ENCODE data around the gene CNN1. TPM values are rescaled to one million over a fixed set of nuclear protein-coding genes. Genes with fewer than 3 reads are reported as not detected.

CNN1 gene
- total RNA-seq (2014; rRNA removed; shearing (Covaris generic)) = 28.0 and 34.3 TPM in 2 replicates

GRCh38 chr19:11538232-11539036 is at the start of gene CNN1:
Gene CNN1, plus strand, starts transcription at chr19:11538851. Its CDS starts 77 bp downstream, at chr19:11538928.
- in situ Hi-C loops (cut with HindIII; ENCODE audit: low sequenced_read_pairs) = no loop called here
- peak; percentile 18 for DNase-seq (ENCODE audit: low spot score)

GRCh38 chr19:11489378-11489777 is 49.3 kb upstream of the CNN1 start:
- in situ Hi-C loops (cut with HindIII; ENCODE audit: low sequenced_read_pairs) = no loop called here
- DNase-seq (ENCODE audit: low spot score) = no peak

- DNase-seq (ENCODE audit: low spot score) = peak; percentile 87
- in situ Hi-C loops (cut with HindIII; ENCODE audit: low sequenced_read_pairs) = no loop called here
Observed at GRCh38 chr19:11494634-11495285, 43.9 kb upstream of the CNN1 start.

DNA sequence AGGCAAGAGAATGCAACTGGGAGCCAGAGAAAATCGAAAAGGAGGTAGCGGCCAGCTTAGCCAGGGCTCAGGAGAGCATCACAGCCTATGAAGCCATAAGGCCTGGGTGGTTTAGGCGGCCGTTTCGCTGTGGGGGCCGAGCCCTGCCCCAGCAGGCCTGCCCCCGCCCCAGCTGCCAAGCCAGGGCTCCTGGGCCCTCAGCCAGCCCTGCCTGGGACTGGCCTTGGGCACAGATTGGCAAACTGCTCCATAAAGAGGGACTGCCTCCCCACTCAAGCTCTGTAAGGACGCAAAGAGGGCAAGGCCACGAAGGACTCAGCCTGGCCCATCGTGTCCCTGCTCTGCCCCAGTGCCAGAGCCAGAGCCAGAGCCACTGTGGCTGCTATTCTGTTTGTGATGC is 43.2 kb upstream of the CNN1 start:
- in situ Hi-C loops (cut with HindIII; ENCODE audit: low sequenced_read_pairs) = no loop called here
- DNase-seq (ENCODE audit: low spot score) = peak; percentile 95

- in situ Hi-C loops (cut with HindIII; ENCODE audit: low sequenced_read_pairs) = no loop called here
- DNase-seq (ENCODE audit: low spot score) = no peak
Observed at GRCh38 chr19:11495885-11496284, 42.8 kb upstream of the CNN1 start.

DNA sequence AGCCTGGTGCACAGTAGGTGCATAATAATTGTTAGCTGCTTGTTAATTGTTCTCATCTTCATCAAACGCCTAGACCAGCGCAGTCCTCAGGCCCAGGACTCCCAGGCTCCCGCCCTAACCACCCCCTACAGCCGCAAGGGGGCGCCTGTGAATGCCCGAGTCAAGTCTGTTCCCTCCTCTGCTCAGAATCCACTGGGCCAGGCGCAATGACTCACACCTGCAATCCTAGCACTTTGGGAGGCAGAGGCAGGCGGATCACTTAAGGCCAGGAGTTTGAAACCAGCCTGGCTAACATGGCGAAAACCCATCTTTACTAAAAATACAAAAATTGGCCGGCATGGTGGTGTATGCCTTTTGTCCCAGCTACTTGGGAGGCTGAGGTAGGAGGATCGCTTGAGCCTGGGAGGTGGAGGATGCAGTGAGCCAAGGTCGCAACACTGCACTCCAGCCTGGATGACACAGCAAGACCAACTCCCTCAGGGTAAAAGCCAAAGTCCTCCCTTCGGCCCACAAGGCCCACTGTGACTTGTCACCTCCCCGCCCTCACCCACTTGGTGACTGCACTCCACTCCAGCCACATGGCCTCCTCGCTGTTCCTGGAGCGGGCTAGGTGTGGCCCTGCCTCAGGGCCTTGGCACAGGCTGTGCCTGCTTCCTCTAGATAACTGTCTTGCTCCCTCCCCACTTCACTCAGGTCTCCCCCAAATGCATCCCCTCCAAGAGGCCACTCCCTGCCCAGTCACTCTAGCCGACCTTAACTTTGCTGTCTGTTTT is 42.1 kb upstream of the CNN1 start:
- no peak for DNase-seq (ENCODE audit: low spot score)
- in situ Hi-C loops (cut with HindIII; ENCODE audit: low sequenced_read_pairs) = no loop called here

GRCh38 chr19:11499220-11499726 is 39.4 kb upstream of the CNN1 start:
- in situ Hi-C loops (cut with HindIII; ENCODE audit: low sequenced_read_pairs) = no loop called here
- no peak for DNase-seq (ENCODE audit: low spot score)

GRCh38 chr19:11499890-11500420 is 38.7 kb upstream of the CNN1 start:
- in situ Hi-C loops (cut with HindIII; ENCODE audit: low sequenced_read_pairs) = no loop called here
- no peak for DNase-seq (ENCODE audit: low spot score)

DNA sequence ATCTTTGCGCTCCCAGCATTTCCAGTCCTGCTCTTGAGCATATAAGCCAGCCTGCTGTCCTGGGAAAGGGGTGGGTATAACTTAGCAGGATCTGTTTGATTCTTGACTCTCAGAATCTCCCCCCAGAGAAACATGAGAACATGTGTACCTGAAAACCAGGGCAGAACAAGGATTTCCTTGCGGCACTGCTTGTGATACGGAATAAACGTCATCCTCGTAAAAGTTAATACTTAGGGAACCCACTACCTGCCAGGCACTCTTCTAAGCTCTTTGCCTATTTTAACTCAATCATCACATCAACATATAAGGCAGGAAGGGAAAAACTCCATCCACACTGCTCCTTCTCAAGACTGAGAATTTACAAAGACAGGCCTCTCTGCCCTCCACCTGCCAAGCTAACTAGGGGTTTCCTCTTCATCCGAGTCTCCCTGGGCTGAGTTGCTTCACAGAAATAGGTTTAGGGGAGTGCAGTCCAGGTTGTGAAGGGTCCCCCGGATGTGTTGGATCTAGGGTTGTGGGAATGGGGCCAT is 34.1 kb upstream of the CNN1 start:
- in situ Hi-C loops (cut with HindIII; ENCODE audit: low sequenced_read_pairs) = no loop called here

DNA sequence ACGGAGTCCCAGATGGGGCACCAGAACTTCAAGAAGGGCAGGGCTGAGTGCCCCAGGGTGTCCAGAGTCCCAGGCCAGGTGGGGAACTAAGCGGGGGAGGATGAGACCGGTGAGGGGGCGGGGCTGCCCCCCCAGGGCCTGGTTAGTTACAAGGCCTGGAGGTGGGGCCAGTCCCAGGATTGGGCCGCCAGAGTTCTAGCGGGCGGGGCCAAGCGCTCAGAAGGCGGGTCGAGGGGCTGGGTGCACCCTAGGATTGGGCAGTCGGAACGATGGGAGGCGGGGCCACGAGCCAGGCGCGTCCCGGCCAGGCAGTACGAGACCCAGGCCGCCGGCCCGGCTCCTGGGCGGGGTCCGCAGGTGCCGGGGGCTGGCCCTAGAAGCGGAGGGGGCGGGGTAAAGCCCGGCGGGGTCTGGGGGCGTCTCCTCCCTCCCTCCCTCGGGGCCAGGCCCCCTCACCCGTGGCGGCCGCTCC is 33.6 kb upstream of the CNN1 start:
- in situ Hi-C loops (cut with HindIII; ENCODE audit: low sequenced_read_pairs) = no loop called here
- DNase-seq (ENCODE audit: low spot score) = peak; percentile 98

More for the DNA sequence above, 34.1 kb upstream of the CNN1 start:
- no peak for DNase-seq (ENCODE audit: low spot score)

DNA sequence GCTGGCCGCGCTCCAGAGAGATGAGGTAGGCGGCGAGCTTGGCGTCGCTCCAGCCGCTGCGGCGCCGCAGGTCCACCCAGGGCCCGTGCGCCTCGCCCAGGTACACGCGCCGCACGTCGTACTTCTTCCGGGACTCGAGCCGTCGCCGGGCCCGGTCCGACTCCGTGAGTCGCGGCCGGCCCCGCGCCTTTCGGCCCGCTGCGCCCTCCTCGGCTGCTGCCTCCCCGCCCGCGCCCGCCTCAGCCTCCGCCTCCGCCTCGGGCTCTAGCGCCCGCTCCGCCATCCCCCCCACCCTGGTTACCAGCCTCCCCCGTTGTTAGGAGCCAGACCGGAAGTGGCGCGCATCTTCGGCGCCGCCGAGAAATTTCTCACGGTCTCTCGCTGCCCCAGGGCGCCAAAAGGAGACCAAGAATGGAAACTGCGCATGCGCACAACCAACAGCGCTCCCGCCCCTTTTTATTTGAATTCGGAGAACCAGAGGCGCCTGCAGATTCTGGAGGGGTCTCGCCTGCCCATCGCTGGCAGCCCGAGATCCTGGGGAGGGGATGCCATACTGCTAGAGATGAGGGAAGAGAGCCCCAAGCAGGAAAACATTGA is 33.0 kb upstream of the CNN1 start, which contains the start of gene ZNF653:
Gene ZNF653 (minus strand): TSS at position 336 of the 597 bp plus-strand sequence. CDS start 53 bp downstream, at position 283.
- peak; percentile 89 for DNase-seq (ENCODE audit: low spot score)

DNA sequence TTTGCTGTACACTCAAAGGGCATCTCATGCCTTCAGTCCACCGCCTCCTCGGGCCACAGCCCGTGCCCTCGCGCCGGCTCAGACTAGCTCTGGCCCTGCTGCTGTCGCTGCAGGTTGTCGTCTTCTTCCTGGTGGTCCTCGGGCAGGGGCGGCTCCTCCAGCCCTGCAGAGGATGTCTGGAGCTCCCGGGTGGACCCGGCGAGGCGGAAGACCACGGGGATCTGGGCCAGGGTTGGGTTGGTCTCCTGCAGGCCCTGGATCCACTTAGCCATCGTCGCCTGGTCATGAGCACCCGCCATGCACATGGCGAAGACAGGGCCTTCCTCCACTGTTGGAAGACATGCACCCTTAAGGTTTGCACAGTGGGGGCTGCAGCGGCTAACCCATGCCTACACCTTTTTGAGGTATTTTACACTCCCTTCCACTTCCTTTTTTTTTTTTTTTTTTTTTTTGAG is 32.5 kb upstream of the CNN1 start:
- in situ Hi-C loops (cut with HindIII; ENCODE audit: low sequenced_read_pairs) = no loop called here
- no peak for DNase-seq (ENCODE audit: low spot score)

More for the DNA sequence above, 33.0 kb upstream of the CNN1 start, which contains the start of gene ZNF653:
- in situ Hi-C loops (cut with HindIII; ENCODE audit: low sequenced_read_pairs) = no loop called here

DNA sequence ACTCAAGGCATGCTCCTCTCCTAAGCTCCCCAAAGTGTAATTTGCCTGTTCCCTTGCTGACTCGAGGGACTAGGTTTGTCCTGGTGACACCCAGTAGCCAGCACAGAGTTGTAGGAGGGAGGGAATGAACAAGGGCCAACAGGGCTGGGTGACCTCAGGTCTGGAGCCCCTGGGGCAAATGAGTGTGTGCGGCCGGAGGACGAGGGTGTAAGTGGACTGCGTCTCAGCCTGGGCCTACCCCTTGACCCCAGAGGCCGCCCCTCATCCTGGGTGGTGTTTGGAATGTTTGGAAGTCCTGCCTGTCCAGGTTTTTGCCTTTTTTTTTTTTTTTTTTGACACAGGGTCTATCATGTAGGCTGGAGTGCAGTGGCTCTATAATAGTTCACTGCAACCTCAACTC is 31.7 kb upstream of the CNN1 start:
- in situ Hi-C loops (cut with HindIII; ENCODE audit: low sequenced_read_pairs) = no loop called here
- DNase-seq (ENCODE audit: low spot score) = no peak

DNA sequence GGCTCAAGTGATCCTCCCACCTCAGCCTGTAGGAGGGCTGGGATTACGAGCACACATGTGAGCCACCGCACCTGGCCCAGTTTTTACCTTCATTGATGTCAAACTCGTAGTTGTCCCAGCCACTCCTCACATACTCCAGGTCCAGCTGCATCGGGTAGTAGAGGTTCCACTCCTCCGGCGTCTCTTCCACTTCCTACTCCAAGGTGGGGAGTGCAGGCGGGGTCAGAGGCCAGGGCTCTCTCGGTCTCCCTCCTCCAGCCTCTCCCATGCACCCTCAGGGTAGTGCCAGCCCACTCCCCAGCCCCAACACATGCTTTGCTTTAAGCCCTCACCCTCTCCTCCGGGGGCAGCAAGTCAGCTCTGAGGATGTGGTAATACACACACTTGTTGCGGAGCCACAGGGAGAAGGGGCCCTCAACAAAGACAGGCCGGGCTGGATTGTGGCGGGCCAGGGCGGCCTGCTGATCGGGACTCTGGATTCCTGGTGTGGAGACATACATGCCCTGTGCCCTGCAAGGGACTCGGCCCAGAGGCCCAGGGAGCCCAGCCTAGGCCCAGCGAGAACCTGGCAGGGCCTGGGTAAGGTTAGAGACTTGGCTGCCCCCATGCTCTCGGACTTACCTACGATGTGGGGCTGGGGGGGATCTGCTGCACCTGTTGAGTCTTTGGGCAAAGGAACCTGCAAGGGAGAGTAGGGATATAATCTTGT is 31.1 kb upstream of the CNN1 start:
- DNase-seq (ENCODE audit: low spot score) = no peak
- in situ Hi-C loops (cut with HindIII; ENCODE audit: low sequenced_read_pairs) = no loop called here

GRCh38 chr19:11510444-11510843 is 28.2 kb upstream of the CNN1 start:
- in situ Hi-C loops (cut with HindIII; ENCODE audit: low sequenced_read_pairs) = no loop called here
- DNase-seq (ENCODE audit: low spot score) = no peak

DNA sequence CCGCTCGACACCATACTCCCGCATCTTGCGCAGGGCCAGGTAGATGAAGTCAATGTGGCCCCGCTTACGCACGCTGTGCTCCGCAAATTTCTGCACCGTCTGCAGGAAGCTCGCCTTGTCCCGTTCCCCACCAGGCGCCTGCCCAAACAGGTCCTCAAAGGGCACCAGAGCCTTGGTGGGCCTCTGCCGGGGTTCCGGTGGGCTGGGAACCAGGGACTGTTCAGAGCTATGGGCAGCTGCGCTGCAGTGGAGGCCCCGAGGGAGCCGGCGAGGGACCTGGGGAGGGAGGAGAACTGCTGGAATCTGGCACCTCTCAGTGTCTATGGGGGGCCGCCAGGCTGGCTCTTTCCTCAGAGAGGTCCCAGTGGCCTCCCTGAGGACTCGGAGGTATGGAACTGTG is 24.7 kb upstream of the CNN1 start:
- in situ Hi-C loops (cut with HindIII; ENCODE audit: low sequenced_read_pairs) = no loop called here

DNA sequence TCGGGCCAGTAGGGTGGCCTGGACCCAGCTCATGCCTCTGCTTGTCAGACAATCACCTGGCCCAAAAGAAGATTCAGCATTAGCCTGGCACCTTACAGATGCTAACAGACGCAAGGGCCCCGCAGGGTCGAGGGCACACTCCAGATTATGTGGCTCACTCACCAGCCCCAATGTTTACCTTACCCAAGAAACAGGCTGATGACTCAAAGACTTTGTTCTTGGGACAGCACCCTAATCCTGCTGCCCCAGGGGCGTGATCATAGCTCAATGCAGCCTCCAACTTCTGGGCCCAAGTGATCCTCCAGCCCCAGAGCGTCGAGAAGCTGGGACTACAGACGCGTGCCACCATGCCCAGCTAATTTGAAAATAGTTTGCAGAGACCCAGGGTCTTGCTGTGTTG is 19.5 kb upstream of the CNN1 start:
- no peak for DNase-seq (ENCODE audit: low spot score)
- in situ Hi-C loops (cut with HindIII; ENCODE audit: low sequenced_read_pairs) = no loop called here

More for the DNA sequence above, 24.7 kb upstream of the CNN1 start:
- DNase-seq (ENCODE audit: low spot score) = no peak
